ENCODE results near the gene FIGN. TPM values are rescaled to one million over a fixed set of nuclear protein-coding genes. Genes with fewer than 3 reads are reported as not detected.

Gene FIGN
- total and polyA plus RNA-seq, 9 of the 15 experiments (the other 6 are each of a cell fraction or from before 2014, with no cell fraction given), result 0.02 TPM; not detected in 8

DNA sequence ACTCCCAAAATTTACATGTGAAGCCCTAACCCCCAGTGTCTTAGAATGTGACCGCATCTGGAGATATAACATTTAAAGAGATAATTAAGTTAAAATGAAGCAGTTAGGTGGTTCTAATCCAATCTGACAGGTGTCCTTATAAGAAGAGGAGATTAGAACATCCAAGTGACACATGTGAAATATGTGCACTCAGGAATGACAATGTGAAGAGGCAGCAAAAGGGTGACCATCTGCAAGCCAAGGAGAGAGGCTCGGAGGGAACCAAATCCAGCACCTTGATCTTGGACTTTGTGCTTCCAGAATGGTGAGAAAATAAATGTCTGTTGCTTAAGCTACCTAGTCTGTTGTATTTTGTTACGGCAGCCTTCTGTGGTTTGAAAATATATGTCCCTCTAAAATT lies 165.4 kb downstream of the FIGN start (continued):
- TF ChIP-seq HNRNPLL (IDR thresholded peaks at IDR 0.05; ENCODE audit: low read depth, low read length, poor library complexity, severe bottlenecking), result no peak
- TF ChIP-seq HMG20A (CRISPR knock-in tag; conservative IDR thresholded peaks at IDR 0.05), result no peak

GRCh38 chr2:163565192-163565591 lies 170.6 kb downstream of the FIGN start:
- Histone ChIP-seq H3K4me3 (no peak overlapping the region), H4K20me1 (replicated peaks; ENCODE audit: control insufficient read depth, insufficient read depth, low read length) (no peaks in the 10 kb centered on the region), H3K27ac (ENCODE audit: extremely low read depth, low read depth, low read length) (no peak overlapping the region), H2AFZ (ENCODE audit: low read depth, low read length) (no peak overlapping the region), H3K4me1 (replicated peaks in 1 of 2; ENCODE audit: control insufficient read depth in 2 of 2, insufficient read depth in 2 of 2, low read length in 2 of 2) (no peaks in the 10 kb centered on the region), H3K9ac (ENCODE audit: insufficient read depth in 1 of 2, low read depth in 2 of 2, low read length in 2 of 2) (no peak overlapping the region), H3K4me2 (ENCODE audit: insufficient read depth, low read length) (no peak overlapping the region), H3K9me1 (ENCODE audit: control insufficient read depth, insufficient read depth, low read length) (no peaks in the 10 kb centered on the region), H3K27me3 (ENCODE audit: control insufficient read depth in 2 of 2, insufficient read depth in 2 of 2, low read length in 2 of 2) (no peaks in the 10 kb centered on the region), H3K79me2 (ENCODE audit: control insufficient read depth, insufficient read depth, low read length) (no peaks in the 10 kb centered on the region), H3K9me3 (replicated peaks; ENCODE audit: control insufficient read depth, insufficient read depth, low read depth, low read length) (no peaks in the 10 kb centered on the region), H3K36me3 (ENCODE audit: control insufficient read depth, insufficient read depth, low read length) (no peaks in the 10 kb centered on the region)
- ChIA-PET POLR2A (no interaction called here), CTCF (ENCODE audit: low intra/inter-chr PET ratio) (no interaction called here)
- DNase-seq (ENCODE audit: extremely low read depth in 1 of 4, low spot score in 3 of 4) (no peak), FAIRE-seq (no peak), ATAC-seq (no peak)
- intact Hi-C loops (cut with micrococcal nuclease) (no loop called here), in situ Hi-C loops (cut with MboI) (no loop called here)
- 0% methylated on average over 1 of the region's 1 CpG for WGBS (ENCODE audit: insufficient coverage, low coverage, missing lambda C conversion rate)
- TF ChIP-seq ZC3H4 (CRISPR knock-in tag; IDR thresholded peaks at IDR 0.05; ENCODE audit: borderline replicate concordance), result no peak
- TF ChIP-seq, protein P1, sequence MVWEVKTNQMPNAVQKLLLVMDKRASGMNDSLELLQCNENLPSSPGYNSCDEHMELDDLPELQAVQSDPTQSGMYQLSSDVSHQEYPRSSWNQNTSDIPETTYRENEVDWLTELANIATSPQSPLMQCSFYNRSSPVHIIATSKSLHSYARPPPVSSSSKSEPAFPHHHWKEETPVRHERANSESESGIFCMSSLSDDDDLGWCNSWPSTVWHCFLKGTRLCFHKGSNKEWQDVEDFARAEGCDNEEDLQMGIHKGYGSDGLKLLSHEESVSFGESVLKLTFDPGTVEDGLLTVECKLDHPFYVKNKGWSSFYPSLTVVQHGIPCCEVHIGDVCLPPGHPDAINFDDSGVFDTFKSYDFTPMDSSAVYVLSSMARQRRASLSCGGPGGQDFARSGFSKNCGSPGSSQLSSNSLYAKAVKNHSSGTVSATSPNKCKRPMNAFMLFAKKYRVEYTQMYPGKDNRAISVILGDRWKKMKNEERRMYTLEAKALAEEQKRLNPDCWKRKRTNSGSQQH (CRISPR knock-in tag; IDR thresholded peaks at IDR 0.05), result no peak
- no peak for TF ChIP-seq EZH2 (IDR thresholded peaks at IDR 0.05; ENCODE audit: borderline replicate concordance, low read depth, low read length)
- TF ChIP-seq CHAMP1 (IDR thresholded peaks at IDR 0.05), result no peak
- no peak for TF ChIP-seq XRCC4 (IDR thresholded peaks at IDR 0.05; ENCODE audit: extremely low read depth, insufficient read depth, insufficient read length)
- no peak for TF ChIP-seq SNRNP70 (optimal IDR thresholded peaks at IDR 0.05; ENCODE audit: low read depth, low read length)
- TF ChIP-seq CTCF (IDR thresholded peaks at IDR 0.05 in 2 of 3, conservative IDR thresholded peaks at IDR 0.05 in 1 of 3; ENCODE audit: insufficient read depth in 2 of 3, low read depth in 1 of 3, low read length in 3 of 3), result no peak
- no peak for TF ChIP-seq ZNF121 (CRISPR knock-in tag; conservative IDR thresholded peaks at IDR 0.05)
- no peak for TF ChIP-seq EGR1 (conservative IDR thresholded peaks at IDR 0.05)
- no TSS peak for BruUV-seq (replicated peaks)

All from K562 (cell line).